Ascending aorta (tissue), 2 donors: ENCODE results near the gene CDH13. TPM values are rescaled to one million over a fixed set of nuclear protein-coding genes. Genes with fewer than 3 reads are reported as not detected.

Experiments used
- DNase-seq, 2 donors: peaks; one replicate each; pipeline ENCODE4 v3.0.0-alpha.2; 2019; ENCODE audit warnings: low spot score in 2 of 2
- H3K27ac ChIP-seq, 2 donors: fragments of 200-600 bp; sonication (generic); one replicate each; pipeline ENCODE4 v1.5.1; 2016 to 2017; ENCODE audit warnings: mild to moderate bottlenecking in 1 of 2
- H3K27me3 ChIP-seq: fragments of 200-600 bp; sonication (generic); one replicate; pipeline ENCODE4 v1.5.1; 2017
- H3K36me3 ChIP-seq, 2 donors: fragments of 200-600 bp; sonication (generic); one replicate each; pipeline ENCODE4 v1.5.1; 2016
- H3K4me1 ChIP-seq, 2 donors: fragments of 200-600 bp; sonication (generic); one replicate each; pipeline ENCODE4 v1.5.1; 2016 to 2017; ENCODE audit warnings: mild to moderate bottlenecking in 1 of 2
- H3K4me3 ChIP-seq, 2 donors: fragments of 200-600 bp; sonication (generic); one replicate each; pipeline ENCODE4 v1.5.1; 2016 to 2017; ENCODE audit warnings: mild to moderate bottlenecking in 1 of 2
- H3K9me3 ChIP-seq, 2 donors: fragments of 200-600 bp; sonication (generic); one replicate each; pipeline ENCODE4 v1.5.1; 2016
- CTCF ChIP-seq, 3 experiments: fragments of 200-600 bp in 2 of 3; fragments of 450-650 bp in 1 of 3; sonication (generic) in 2 of 3; IDR thresholded peaks; one replicate each; pipeline ENCODE4 v1.5.1; 2016 to 2019; ENCODE audit warnings: antibody characterized with exemption in 3 of 3, mild to moderate bottlenecking in 1 of 3, moderate library complexity in 1 of 3
- intact Hi-C: fragments of 100-400 bp; cut with DNase I; formaldehyde crosslinking; loops from one replicate; pipeline ENCODE4 v1.15.1; 2023
- total RNA-seq: library from RNA; depleted of rRNA; stranded (reverse); fragments of >200 nt; gene quantifications from one replicate; pipeline ENCODE4 v1.1.0, GENCODE V29; 2016

Gene CDH13
- total RNA-seq, 1 donor from 2014 or later, result 160 TPM

GRCh38 chr16:82891918-82892317 is 265.1 kb downstream of the CDH13 start:
- peak overlapping the region; percentile 63 for H3K27ac ChIP-seq
- H3K27me3 ChIP-seq, result no peaks in the 10 kb centered on the region
- no peaks in the 10 kb centered on the region for H3K36me3 ChIP-seq
- no peak for TF ChIP-seq CTCF (IDR thresholded peaks at IDR 0.05)
- H3K9me3 ChIP-seq, result no peaks in the 10 kb centered on the region
- no peak for DNase-seq
- intact Hi-C loops, result no loop called here
- H3K4me3 ChIP-seq, result no peak overlapping the region
- peaks cover 3 to 34% of the 10 kb centered on the region in 2 donors for H3K4me1 ChIP-seq

- intact Hi-C loops, result no loop called here
- Histone ChIP-seq H3K36me3 (no peaks in the 10 kb centered on the region), H3K4me3 (no peak overlapping the region), H3K9me3 (no peaks in the 10 kb centered on the region), H3K27me3 (no peaks in the 10 kb centered on the region), H3K27ac (peak overlapping the region; percentile 63), H3K4me1 (peaks cover 3 to 30% of the 10 kb centered on the region in 2 donors)
- TF ChIP-seq CTCF (IDR thresholded peaks at IDR 0.05), result no peak
- no peak for DNase-seq
Measured at GRCh38 chr16:82892324-82892723, 265.6 kb downstream of the CDH13 start.

- Histone ChIP-seq H3K27ac (no peak overlapping the region), H3K4me1 (peaks cover 4 to 29% of the 10 kb centered on the region in 2 donors), H3K27me3 (no peaks in the 10 kb centered on the region), H3K9me3 (no peaks in the 10 kb centered on the region), H3K36me3 (no peaks in the 10 kb centered on the region), H3K4me3 (no peak overlapping the region)
- no peak for DNase-seq
- TF ChIP-seq CTCF (IDR thresholded peaks at IDR 0.05), result no peak
- intact Hi-C loops, result no loop called here
Measured at GRCh38 chr16:82895843-82896242, 269.1 kb downstream of the CDH13 start.

GRCh38 chr16:82899006-82899405 is 272.2 kb downstream of the CDH13 start:
- no peak for DNase-seq
- Histone ChIP-seq H3K27ac (no peak overlapping the region), H3K9me3 (no peaks in the 10 kb centered on the region), H3K4me3 (no peak overlapping the region), H3K27me3 (no peaks in the 10 kb centered on the region), H3K36me3 (no peaks in the 10 kb centered on the region), H3K4me1 (peaks cover 4 to 10% of the 10 kb centered on the region in 2 donors)
- intact Hi-C loops, result no loop called here
- TF ChIP-seq CTCF (IDR thresholded peaks at IDR 0.05), result no peak

GRCh38 chr16:82899731-82900450 is 273.1 kb downstream of the CDH13 start:
- H3K4me3 ChIP-seq, result no peak overlapping the region
- peak overlapping the region in 1 of 2 donors; percentile 11 for H3K27ac ChIP-seq
- no peak for TF ChIP-seq CTCF (IDR thresholded peaks at IDR 0.05)
- peaks cover 4 to 10% of the 10 kb centered on the region in 2 donors for H3K4me1 ChIP-seq
- intact Hi-C loops, result no loop called here
- DNase-seq, result no peak
- no peaks in the 10 kb centered on the region for H3K9me3 ChIP-seq
- H3K27me3 ChIP-seq, result no peaks in the 10 kb centered on the region
- no peaks in the 10 kb centered on the region for H3K36me3 ChIP-seq
